Measurements from ENCODE around the gene TRMT10C. TPM values are rescaled to one million over a fixed set of nuclear protein-coding genes. Genes with fewer than 3 reads are reported as not detected.

TRMT10C gene
- polyA plus RNA-seq, 1 of the 3 experiments (the other 2 are of a cell fraction) = 13.7 TPM

GRCh38 chr3:101521211-101521701, 40.4 kb upstream of the TRMT10C start:
- no peak overlapping the region for H3K4me2 ChIP-seq
- no peaks in the 10 kb centered on the region for H3K9me3 ChIP-seq
- no peaks in the 10 kb centered on the region for H3K4me1 ChIP-seq (ENCODE audit: control insufficient read depth in 1 of 2, insufficient read depth in 2 of 2, low read depth in 1 of 2, low read length in 1 of 2)
- peaks cover 2% of the 10 kb centered on the region for H3F3A ChIP-seq (replicated peaks; ENCODE audit: insufficient read depth)
- H3K27ac ChIP-seq (ENCODE audit: low read depth in 2 of 2, low read length in 1 of 2) = no peak overlapping the region
- 75% methylated on average over 4 of the region's 4 CpGs for WGBS (ENCODE audit: low lambda C conversion rate)
- POLR2A ChIA-PET = no interaction called here
- no peaks in the 10 kb centered on the region for H3K9me2 ChIP-seq
- no peaks in the 10 kb centered on the region for H4K20me1 ChIP-seq (ENCODE audit: insufficient read depth)
- no peaks in the 10 kb centered on the region for H3K36me3 ChIP-seq (replicated peaks in 1 of 2; ENCODE audit: control insufficient read depth in 1 of 2, insufficient read depth in 2 of 2, low read length in 1 of 2)
- CTCF ChIA-PET = interaction anchor here (1.5 kb wide), 1 partner anchor 52 kb away, joined by 4 read pairs; the partner anchor contains the start of gene PCNP
- H3K79me2 ChIP-seq (ENCODE audit: insufficient read depth) = no peaks in the 10 kb centered on the region
- no peak overlapping the region for H2AFZ ChIP-seq (ENCODE audit: low read depth)
- TF ChIP-seq TCF12 (IDR thresholded peaks at IDR 0.05) (no peak), FOSL2 (IDR thresholded peaks at IDR 0.05; ENCODE audit: borderline replicate concordance, low read depth) (no peak), TEAD4 (IDR thresholded peaks at IDR 0.05; ENCODE audit: borderline replicate concordance, insufficient read depth) (no peak), JUND (IDR thresholded peaks at IDR 0.05) (no peak), CTCF (IDR thresholded peaks at IDR 0.05) (no peak), MEF2A (IDR thresholded peaks at IDR 0.05; ENCODE audit: borderline replicate concordance, low read depth) (no peak)
- TF ChIP-seq, protein P1, sequence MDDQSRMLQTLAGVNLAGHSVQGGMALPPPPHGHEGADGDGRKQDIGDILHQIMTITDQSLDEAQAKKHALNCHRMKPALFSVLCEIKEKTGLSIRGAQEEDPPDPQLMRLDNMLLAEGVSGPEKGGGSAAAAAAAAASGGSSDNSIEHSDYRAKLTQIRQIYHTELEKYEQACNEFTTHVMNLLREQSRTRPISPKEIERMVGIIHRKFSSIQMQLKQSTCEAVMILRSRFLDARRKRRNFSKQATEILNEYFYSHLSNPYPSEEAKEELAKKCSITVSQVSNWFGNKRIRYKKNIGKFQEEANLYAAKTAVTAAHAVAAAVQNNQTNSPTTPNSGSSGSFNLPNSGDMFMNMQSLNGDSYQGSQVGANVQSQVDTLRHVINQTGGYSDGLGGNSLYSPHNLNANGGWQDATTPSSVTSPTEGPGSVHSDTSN (IDR thresholded peaks at IDR 0.05) = no peak
- H3K4me3 ChIP-seq (ENCODE audit: low read depth in 2 of 2, low read length in 1 of 2) = no peak overlapping the region
- H3K9ac ChIP-seq = no peak overlapping the region
- no peak for DNase-seq
- H3K27me3 ChIP-seq (ENCODE audit: insufficient read depth) = no peaks in the 10 kb centered on the region

- H2AFZ ChIP-seq (ENCODE audit: low read depth) = no peak overlapping the region
- H4K20me1 ChIP-seq (ENCODE audit: insufficient read depth) = no peaks in the 10 kb centered on the region
- H3K27ac ChIP-seq (ENCODE audit: low read depth in 2 of 2, low read length in 1 of 2) = no peak overlapping the region
- H3K36me3 ChIP-seq (replicated peaks in 1 of 2; ENCODE audit: control insufficient read depth in 1 of 2, insufficient read depth in 2 of 2, low read length in 1 of 2) = no peaks in the 10 kb centered on the region
- no peaks in the 10 kb centered on the region for H3F3A ChIP-seq (replicated peaks; ENCODE audit: insufficient read depth)
- no peak for DNase-seq
- no peaks in the 10 kb centered on the region for H3K4me1 ChIP-seq (ENCODE audit: control insufficient read depth in 1 of 2, insufficient read depth in 2 of 2, low read depth in 1 of 2, low read length in 1 of 2)
- no peaks in the 10 kb centered on the region for H3K9me3 ChIP-seq
- WGBS (ENCODE audit: low lambda C conversion rate) = 65% methylated on average over 4 of the region's 4 CpGs
- H3K4me3 ChIP-seq (ENCODE audit: low read depth in 2 of 2, low read length in 1 of 2) = no peak overlapping the region
- POLR2A ChIA-PET = no interaction called here
- no peak for TF ChIP-seq EP300 (IDR thresholded peaks at IDR 0.05; ENCODE audit: borderline replicate concordance in 1 of 2, low read depth in 1 of 2, low read length in 1 of 2)
- TF ChIP-seq CHD2 (IDR thresholded peaks at IDR 0.05; ENCODE audit: low read length, partially characterized antibody) = no peak
- no peak for TF ChIP-seq EZH2phosphoT487 (IDR thresholded peaks at IDR 0.05; ENCODE audit: borderline replicate concordance, low read depth)
- TF ChIP-seq, protein P2, sequence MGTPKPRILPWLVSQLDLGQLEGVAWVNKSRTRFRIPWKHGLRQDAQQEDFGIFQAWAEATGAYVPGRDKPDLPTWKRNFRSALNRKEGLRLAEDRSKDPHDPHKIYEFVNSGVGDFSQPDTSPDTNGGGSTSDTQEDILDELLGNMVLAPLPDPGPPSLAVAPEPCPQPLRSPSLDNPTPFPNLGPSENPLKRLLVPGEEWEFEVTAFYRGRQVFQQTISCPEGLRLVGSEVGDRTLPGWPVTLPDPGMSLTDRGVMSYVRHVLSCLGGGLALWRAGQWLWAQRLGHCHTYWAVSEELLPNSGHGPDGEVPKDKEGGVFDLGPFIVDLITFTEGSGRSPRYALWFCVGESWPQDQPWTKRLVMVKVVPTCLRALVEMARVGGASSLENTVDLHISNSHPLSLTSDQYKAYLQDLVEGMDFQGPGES (IDR thresholded peaks at IDR 0.05; ENCODE audit: low read depth, low read length) = no peak
- TF ChIP-seq, protein P3, sequence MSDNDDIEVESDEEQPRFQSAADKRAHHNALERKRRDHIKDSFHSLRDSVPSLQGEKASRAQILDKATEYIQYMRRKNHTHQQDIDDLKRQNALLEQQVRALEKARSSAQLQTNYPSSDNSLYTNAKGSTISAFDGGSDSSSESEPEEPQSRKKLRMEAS (IDR thresholded peaks at IDR 0.05; ENCODE audit: low read depth) = no peak
- no peak for TF ChIP-seq NFIC (IDR thresholded peaks at IDR 0.05; ENCODE audit: borderline replicate concordance)
- TF ChIP-seq USF1 (IDR thresholded peaks at IDR 0.05; ENCODE audit: borderline replicate concordance, low read depth) = no peak
- H3K9me2 ChIP-seq = no peaks in the 10 kb centered on the region
- H3K27me3 ChIP-seq (ENCODE audit: insufficient read depth) = no peaks in the 10 kb centered on the region
- H3K79me2 ChIP-seq (ENCODE audit: insufficient read depth) = no peaks in the 10 kb centered on the region
- no peak overlapping the region for H3K4me2 ChIP-seq
- CTCF ChIA-PET = no interaction called here
- H3K9ac ChIP-seq = no peak overlapping the region
These were observed 34.2 kb upstream of the TRMT10C start for GRCh38 chr3:101527441-101527840.
